HTR-8/SVneo (cell line): ENCODE measurements around the gene ITGB7.
"Not testable (repeated sequence)": the region's sequence is repeated elsewhere in the genome, so short reads cannot be mapped to it uniquely, and the experiment has no call there.

ENCODE experiments used
- DNase-seq: peaks from one replicate; pipeline ENCODE4 v3.0.0; 2011; ENCODE audit warnings: low spot score, mixed read lengths; ENCODE audit not compliant: insufficient read length
- FAIRE-seq: peaks from 2 replicates; lab custom pipeline; 2011; peaks lifted over from hg19 to GRCh38; lab: Jason Lieb, UNC

The ITGB7 gene

DNA sequence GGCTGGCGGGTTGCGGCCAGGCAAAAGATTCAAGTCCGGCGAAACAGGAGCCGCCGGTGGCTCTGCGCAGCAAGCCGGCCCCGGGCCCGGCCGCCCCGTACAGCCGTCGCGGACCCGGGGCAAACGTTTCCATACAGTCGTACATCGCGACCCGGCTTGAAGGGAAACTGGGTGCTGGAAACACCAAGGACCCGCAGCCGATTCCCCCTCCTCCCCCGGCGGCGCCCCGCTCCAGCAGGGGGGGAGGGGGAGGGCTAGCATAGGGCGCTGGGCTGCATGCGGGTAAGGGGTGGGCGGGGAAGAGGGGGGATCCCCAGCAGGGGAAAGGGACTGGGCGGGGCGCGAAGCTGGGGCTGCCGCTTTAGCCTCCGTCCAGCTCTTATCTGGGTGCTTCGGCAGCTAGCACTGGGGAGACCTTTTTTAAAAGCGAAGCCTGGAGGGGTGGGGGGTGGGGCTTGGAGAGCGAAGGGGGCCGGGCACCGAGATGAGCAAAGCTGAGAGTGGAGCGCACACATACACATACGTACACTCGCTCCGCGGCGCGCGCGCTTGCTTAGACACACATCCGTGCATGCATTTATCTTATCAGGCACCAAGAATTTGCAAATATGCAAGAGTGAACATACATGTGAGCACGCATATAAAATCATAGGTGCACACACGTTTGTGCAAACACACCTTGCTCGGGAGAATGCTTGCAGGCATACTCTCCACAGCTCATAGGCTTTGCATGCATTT is 13.1 kb upstream of the ITGB7 start:
- DNase-seq (peak; percentile 56), FAIRE-seq (peak; percentile 67)

GRCh38 chr12:53219292-53219955 is 12.4 kb upstream of the ITGB7 start:
- no peak for DNase-seq
- no peak for FAIRE-seq

DNA sequence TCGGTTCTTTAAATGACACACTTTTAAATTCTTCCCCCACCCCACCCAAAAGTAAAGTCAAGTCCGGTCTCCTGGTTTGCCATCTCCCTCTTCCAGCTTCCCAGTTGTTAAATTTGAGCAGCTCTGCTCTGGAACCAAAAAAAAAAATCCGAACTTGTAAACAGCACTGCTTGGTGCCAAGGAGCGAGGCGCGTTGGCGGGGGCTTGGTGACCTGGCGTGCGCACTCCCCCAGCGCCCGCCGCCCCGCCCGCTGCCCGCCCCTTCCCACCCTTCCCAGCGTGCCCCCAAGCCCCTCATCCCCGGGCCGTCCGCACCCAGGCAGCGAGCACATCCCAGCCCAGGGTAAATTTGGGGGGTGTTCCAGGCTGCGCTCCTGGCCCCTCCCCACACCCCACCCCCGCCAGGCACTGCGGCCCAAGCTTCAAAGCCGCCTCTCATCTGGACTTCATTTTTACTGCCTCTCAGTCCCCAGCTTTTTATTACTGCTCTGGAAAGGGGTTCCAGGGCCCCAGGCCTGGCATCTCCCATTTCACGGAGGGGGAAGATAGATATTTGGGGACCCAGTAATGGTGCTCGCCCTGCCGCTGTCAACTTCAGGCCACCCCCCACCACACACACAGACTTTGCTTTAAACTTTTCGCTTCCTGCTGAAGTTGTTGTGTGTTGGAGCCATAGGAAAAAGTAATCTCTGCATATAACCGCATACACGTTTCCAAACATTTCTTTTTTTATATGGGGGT is 11.7 kb upstream of the ITGB7 start:
- FAIRE-seq (no peak), DNase-seq (no peak)

GRCh38 chr12:53217931-53218307 is 10.9 kb upstream of the ITGB7 start:
- no peak for DNase-seq
- no peak for FAIRE-seq

- FAIRE-seq (no peak), DNase-seq (no peak)
Observed at GRCh38 chr12:53217051-53217930, 10.2 kb upstream of the ITGB7 start.

GRCh38 chr12:53215497-53215896 is 8.4 kb upstream of the ITGB7 start:
- FAIRE-seq = no peak

GRCh38 chr12:53214687-53215455 is 7.8 kb upstream of the ITGB7 start:
- DNase-seq (no peak), FAIRE-seq (no peak)

More at GRCh38 chr12:53215497-53215896, 8.4 kb upstream of the ITGB7 start:
- DNase-seq = no peak

DNA sequence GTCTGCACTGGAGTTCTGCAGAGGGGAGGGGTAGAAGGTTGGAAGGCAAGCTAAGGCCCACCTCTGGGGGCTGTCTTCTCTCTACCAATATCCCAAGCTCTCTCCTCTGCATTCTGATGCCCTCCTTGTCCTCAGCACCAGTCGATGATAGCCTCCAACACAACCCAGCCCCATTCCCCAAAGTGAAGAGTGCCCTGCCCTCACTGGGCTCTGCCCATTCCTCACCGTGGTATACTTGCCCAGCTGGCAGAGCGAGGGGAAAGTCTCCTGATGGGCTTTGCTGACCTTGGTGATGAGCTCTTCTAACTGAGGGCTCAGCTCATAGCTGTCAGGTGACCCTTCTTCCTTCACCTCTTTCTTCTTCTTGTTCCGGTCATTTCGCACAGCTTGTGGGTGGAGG is 7.2 kb upstream of the ITGB7 start:
- FAIRE-seq (no peak), DNase-seq (no peak)

DNA sequence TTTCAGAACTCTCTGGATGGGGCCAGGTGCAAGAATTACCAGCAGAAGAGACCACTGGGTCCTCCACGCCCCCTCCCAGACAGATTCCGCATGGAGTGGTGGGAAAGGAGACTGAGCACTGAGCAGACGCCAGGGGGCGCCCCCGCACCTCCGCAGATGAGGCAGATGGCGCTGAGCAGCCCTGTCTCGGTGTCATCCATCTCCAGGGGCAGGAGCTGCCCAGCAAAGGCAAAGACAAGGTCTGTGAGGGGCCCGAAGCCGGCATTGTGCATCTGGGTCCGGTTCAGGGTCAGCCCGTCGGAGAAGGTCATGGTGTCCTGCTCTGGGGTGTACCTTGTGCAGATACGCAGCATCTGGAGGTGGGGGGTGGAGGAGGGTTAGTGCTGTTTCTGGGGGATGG is 6.3 kb upstream of the ITGB7 start:
- peak; percentile 80 for FAIRE-seq

GRCh38 chr12:53212931-53213330 is 5.9 kb upstream of the ITGB7 start:
- FAIRE-seq (no peak), DNase-seq (no peak)

More for the DNA sequence above, 6.3 kb upstream of the ITGB7 start:
- DNase-seq = peak; percentile 80

DNA sequence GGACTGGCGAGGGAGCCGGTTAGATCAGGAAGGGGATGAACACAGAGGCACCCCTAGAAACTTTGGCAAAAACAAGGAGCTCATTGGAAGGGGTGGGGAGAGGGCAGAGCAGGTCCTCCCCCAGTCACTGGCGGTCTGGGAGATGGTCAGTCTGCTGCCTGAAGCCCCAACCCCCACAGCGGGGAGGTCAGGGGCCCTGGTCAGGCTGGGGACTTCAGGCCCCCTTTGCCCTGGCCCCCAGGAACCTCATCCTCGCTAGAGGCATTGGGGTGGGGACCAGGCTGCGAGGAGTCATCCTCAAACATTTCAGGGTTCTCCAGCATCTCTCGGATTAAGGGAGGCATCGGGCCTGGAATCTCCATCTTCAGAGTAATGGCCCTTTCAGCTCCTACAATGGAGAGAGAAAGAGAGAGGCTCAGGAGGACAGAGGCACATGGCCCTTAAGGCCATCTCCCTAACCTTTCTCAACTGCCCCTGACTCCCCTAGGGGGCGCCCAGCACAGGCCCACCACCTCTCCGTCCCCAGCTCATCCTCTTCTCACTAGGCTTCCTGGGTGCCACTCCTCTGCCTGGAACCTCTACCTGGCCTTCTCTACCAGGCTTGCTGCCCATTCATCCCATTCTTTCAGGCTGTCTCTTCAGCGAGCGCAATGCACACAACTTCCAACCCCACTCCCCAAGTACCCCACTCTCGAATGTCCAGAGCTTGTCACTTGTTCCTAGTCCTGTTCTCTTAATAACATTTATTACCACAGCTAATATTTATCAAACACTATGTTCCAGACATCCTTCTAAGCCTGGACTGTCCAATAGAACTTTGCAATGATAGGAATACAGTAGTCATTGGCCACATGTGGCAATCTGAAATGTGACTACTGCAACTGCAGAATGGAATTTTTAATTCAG is 4.7 kb upstream of the ITGB7 start:
- no peak for DNase-seq
- no peak for FAIRE-seq

DNA sequence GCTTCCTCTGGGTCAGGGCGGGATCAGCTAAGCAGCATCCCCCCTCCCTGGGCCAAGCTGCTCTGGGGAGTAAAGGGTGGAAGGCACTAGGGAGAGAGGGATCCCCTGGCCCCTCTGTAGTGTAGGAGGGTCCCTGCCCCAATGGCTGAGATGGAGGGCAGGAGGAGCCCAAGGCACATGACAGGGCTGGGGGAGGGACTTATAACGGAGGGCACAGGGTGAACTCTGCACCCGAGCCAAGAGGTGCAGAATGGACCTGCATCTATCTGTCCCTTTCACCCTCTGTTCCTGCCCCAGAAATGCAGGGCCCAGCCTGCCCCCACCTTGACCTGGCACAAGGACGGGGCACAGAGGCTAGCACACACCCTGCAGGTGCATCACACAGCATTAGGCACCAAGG is 3.8 kb upstream of the ITGB7 start:
- no peak for FAIRE-seq
- DNase-seq = no peak

DNA sequence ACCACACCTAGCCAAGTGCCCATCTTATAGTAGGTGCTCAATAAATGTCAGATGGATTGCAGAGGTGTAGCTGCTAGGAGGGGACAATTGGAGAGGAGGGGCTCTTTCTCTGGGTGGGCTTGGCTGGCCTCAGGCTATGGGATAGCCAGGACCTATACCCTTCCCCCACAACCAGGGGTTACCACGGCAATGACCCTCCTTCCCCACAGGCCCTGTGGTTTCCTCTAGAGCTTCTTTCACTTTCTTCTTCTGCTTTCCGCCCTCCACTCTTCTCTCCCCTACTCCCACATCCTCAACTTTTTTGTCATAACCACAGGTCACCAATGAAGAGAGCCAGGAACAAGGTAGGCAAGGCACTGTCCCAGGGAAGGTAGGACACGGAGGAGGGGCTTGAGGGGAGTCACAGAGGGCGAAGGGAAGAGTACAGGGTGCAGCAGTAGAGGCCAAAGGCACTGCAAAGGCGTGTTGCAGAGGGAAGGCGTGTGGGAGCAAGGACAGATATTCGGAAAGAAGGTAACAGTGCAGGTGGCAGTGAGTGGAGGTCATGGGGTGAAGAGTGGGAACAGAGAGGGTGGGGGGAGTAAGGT is 1.9 kb upstream of the ITGB7 start:
- FAIRE-seq = no peak
- no peak for DNase-seq

DNA sequence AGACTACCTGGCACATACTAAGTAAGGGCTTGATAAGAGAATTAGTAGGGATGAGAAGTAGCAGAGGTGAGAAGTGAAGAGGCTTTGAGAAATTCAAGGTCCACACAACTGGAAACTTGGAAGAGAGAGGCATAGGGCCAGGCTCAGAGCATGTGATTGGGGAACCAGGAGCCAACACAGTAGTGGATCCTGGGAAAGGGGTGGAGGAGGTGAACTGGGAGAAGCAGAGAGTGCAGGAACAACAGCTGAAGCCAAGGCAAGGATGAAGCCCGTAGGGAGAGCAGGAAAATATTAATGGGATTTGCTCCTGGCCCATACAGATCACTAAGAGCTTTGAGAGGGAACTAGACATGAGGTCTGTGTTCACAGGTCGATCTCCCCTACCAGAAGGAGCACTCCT is 1.4 kb upstream of the ITGB7 start:
- FAIRE-seq (no peak), DNase-seq (no peak)

GRCh38 chr12:53205747-53206419 is 1.2 kb downstream of the ITGB7 start:
- no peak for FAIRE-seq
- DNase-seq = peak; percentile 88

DNA sequence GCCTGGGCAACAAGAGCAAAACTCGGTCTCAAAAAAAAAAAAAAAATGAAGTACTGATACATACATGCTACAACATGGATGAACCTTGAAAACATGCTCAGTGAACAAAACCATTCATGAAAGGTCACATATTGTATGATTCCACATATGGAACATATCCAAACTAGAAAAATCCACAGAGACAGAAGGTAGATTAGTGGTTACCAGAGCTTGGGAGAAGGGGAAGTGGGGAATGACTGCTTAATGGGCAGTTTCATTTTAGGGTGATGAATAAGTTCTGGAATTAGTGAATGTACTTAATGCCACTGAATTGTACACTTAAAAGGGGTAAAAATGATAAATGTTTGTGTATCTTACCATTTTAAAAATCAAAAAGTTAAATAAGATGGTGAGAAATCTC is 2.7 kb downstream of the ITGB7 start:
- FAIRE-seq (no peak), DNase-seq (no peak)

DNA sequence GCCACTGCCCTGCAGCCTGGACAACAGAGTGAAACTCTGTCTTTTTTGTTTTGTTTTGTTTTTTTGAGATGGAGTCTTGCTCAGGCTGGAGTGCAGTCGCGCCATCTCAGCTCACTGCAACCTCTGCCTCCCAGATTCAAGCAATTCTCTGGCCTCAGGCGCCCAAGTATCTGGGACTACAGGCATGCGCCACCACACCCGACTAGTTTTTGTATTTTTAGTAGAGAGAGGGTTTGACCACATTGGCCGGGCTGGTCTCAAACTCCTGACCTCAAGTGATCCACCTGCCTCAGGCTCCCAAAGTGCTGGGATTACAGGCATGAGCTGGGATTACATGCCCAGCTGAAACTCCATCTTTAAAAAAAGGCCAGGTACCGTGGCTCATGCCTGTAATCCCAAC is 4.7 kb downstream of the ITGB7 start:
- not testable (repeated sequence) for DNase-seq, FAIRE-seq

- FAIRE-seq (no peak), DNase-seq (no peak)
Observed at GRCh38 chr12:53201639-53202038, 5.4 kb downstream of the ITGB7 start.
